K562 (cell line): ENCODE results near the gene ARL6IP1. TPM values are rescaled to one million over a fixed set of nuclear protein-coding genes. Genes with fewer than 3 reads are reported as not detected.

Experiments used
- ARID3B ChIP-seq: fragments of 250-450 bp; sonication (Bioruptor Pico); IDR thresholded peaks from 2 replicates; pipeline ENCODE4 v1.4.0; 2020; ENCODE audit warnings: borderline replicate concordance
- CBX3 ChIP-seq, 2 experiments: IDR thresholded peaks; 1 replicate in 1 of 2; 2 replicates in 1 of 2; pipeline ENCODE4 v1.6.1; 2012; ENCODE audit warnings: inconsistent platforms in 2 of 2, low read length in 2 of 2, borderline replicate concordance in 1 of 2, control low read depth in 1 of 2
- ETV5 ChIP-seq: sonication (generic); formaldehyde crosslinking; IDR thresholded peaks from 2 replicates; pipeline ENCODE4 v1.4.0; 2020; ENCODE audit warnings: low read depth, mild to moderate bottlenecking, missing genetic modification reagents
- JUND ChIP-seq, 2 experiments: IDR thresholded peaks; 2 replicates in 1 of 2; 3 replicates in 1 of 2; pipeline ENCODE4 v1.6.1; 2011; ENCODE audit warnings: borderline replicate concordance in 2 of 2, low read depth in 2 of 2, low read length in 2 of 2, improper control_type of control experiment in 1 of 2, missing biosample characterization in 1 of 2, missing genetic modification characterization in 1 of 2, missing genetic modification reagents in 1 of 2
- KAT7 ChIP-seq: sonication (generic); formaldehyde crosslinking; IDR thresholded peaks from 2 replicates; pipeline ENCODE4 v1.8.0; 2022; ENCODE audit warnings: missing genetic modification reagents, mild to moderate bottlenecking, borderline replicate concordance
- KLF6 ChIP-seq: fragments of 250-450 bp; sonication (Bioruptor Pico); IDR thresholded peaks from 2 replicates; pipeline ENCODE4 v1.4.0; 2020; ENCODE audit warnings: mild to moderate bottlenecking, moderate library complexity, borderline replicate concordance
- SMARCA5 ChIP-seq: fragments of 450-650 bp; IDR thresholded peaks from 2 replicates; pipeline ENCODE4 v1.6.1; 2016
- THAP12 ChIP-seq: fragments of 250-450 bp; sonication (Bioruptor Pico); IDR thresholded peaks from 2 replicates; pipeline ENCODE4 v1.9.0; 2021; ENCODE audit warnings: mild to moderate bottlenecking, inconsistent platforms
- ZNF197 ChIP-seq: fragments of 200-800 bp; sonication (Bioruptor generic); IDR thresholded peaks from 2 replicates; pipeline ENCODE4 v1.6.1; 2016; ENCODE audit warnings: low read depth, missing genetic modification characterization, missing compliant biosample characterization
- ZNF77 ChIP-seq: fragments of 250-450 bp; sonication (Bioruptor Pico); IDR thresholded peaks from 2 replicates; pipeline ENCODE4 v1.5.0; 2020
- polyA plus RNA-seq, 8 experiments: library from polyadenylated mRNA; depleted of rRNA in 4 of 8; stranded (reverse) in 5 of 8; unstranded in 3 of 8; fragments of >200 nt; fragmentation: Nextera tagmentation in 2 of 8; fragmentation: Illumina TruSeq in 1 of 8; extraction: Ambion mirVana in 2 of 8; extraction: Trizol in 1 of 8; gene quantifications; 2 replicates each; pipeline versions ENCODE4 v1.2.1 to v1.2.3, GENCODE V29; 2011 to 2014; ENCODE audit warnings: inconsistent platforms in 1 of 8, missing spikeins in 1 of 8
- total RNA-seq, 7 experiments: library from RNA; depleted of rRNA in 6 of 7; stranded (reverse); fragments of >200 nt in 6 of 7; fragmentation: Illumina TruSeq in 2 of 7; extraction: Trizol in 2 of 7; gene quantifications; 2 replicates each; pipeline versions ENCODE4 v1.2.1 to v1.2.3, GENCODE V29; 2011 to 2021; ENCODE audit warnings: low replicate concordance in 1 of 7
- TF ChIP-seq, protein P1 (sequence below): fragments of 450-650 bp; IDR thresholded peaks from 2 replicates; pipeline ENCODE4 v1.6.1; 2014; ENCODE audit warnings: low read depth, mild to moderate bottlenecking, moderate library complexity, borderline replicate concordance

The ARL6IP1 gene
- total and polyA plus RNA-seq, 9 of the 15 experiments (the other 6 are each of a cell fraction or from before 2014, with no cell fraction given) = 102 to 391 (median 162) TPM

DNA sequence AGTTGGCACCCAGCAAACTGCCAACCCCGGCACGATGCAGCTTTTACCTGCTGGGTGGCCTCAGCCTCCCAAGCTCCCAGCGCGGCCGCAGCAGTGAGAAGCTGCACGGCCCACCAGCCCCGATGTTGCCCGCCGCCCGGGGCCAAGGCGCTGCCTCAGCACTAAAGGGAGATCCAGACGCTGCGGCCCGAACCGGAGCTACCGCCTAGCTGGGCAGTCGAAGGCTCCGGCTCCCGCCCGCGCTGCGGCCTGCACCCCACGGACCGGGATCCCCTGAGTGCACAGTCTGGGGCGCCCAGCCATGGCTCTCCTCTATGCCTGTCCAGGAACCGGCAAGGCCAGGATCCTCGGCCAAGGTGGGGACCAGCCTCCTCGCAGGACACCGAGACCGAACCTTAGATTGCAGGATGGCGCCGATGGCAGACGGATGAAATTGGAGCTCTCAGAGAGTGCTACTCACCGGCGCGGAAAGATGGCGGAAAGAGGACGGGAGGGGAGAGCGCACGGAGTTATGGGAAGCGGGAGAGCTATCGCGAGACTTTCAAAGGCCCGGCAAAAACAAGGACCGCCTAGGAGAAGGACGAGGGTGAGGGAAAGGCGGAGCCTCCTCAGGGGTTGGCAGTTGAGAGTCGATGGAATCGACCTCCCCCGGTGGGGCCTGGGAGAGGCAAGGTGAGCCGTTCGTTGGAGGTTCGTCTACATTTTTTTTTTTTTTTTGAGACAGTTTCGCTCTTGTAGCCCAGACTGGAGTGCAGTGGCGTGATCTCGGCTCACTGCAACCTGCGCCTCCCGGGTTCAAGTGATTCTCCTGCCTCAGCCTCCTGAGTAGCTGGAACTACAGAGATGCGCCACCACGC lies 11.3 kb downstream of the ARL6IP1 start, which contains the start of gene RPS15A (continued):
- TF ChIP-seq ETV5 (no peak), ZNF77 (CRISPR knock-in tag) (no peak), ZNF197 (CRISPR knock-in tag) (no peak; the same call in 1 of the 2 replicates), SMARCA5 (no peak), KAT7 (CRISPR knock-in tag) (peak; percentile 89; the same call in 1 of the 2 replicates), KLF6 (CRISPR knock-in tag) (peak; percentile 51; the same call in 1 of the 2 replicates), JUND (IDR thresholded peaks at IDR 0.05; ENCODE audit: borderline replicate concordance, low read depth, low read length) (peak; percentile 19; the same call in 1 of the 2 replicates), JUND (tag; IDR thresholded peaks at IDR 0.05; ENCODE audit: borderline replicate concordance, low read depth, low read length) (no peak; the same call in 2 of the 3 replicates), THAP12 (CRISPR knock-in tag) (peak; percentile 33; the same call in 1 of the 2 replicates), CBX3 (IDR thresholded peaks at IDR 0.05; ENCODE audit: borderline replicate concordance in 1 of 2, low read length in 2 of 2) (peak in 1 of 2 experiments; percentile 73; a peak in 1 of 3 replicates), ARID3B (no peak)
- TF ChIP-seq, protein P1, sequence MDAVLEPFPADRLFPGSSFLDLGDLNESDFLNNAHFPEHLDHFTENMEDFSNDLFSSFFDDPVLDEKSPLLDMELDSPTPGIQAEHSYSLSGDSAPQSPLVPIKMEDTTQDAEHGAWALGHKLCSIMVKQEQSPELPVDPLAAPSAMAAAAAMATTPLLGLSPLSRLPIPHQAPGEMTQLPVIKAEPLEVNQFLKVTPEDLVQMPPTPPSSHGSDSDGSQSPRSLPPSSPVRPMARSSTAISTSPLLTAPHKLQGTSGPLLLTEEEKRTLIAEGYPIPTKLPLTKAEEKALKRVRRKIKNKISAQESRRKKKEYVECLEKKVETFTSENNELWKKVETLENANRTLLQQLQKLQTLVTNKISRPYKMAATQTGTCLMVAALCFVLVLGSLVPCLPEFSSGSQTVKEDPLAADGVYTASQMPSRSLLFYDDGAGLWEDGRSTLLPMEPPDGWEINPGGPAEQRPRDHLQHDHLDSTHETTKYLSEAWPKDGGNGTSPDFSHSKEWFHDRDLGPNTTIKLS = peak; percentile 57; the same call in 1 of the 2 replicates
